Parathyroid adenoma (tissue), 2 donors: ENCODE data around the gene CAPN14.

Source experiments
- H2AFZ ChIP-seq: fragments of 300-600 bp; sonication (generic); one replicate; pipeline ENCODE4 v1.7.0; 2017; ENCODE audit warnings: antibody characterized with exemption, mild to moderate bottlenecking
- H3K27ac ChIP-seq: fragments of 300-600 bp; sonication (generic); one replicate; pipeline ENCODE4 v1.7.0; 2017
- H3K27me3 ChIP-seq: fragments of 300-600 bp; sonication (generic); one replicate; pipeline ENCODE4 v1.7.0; 2017; ENCODE audit warnings: low read length; ENCODE audit not compliant: control insufficient read depth, insufficient read depth
- H3K36me3 ChIP-seq: fragments of 300-600 bp; sonication (generic); one replicate; pipeline ENCODE4 v1.7.0; 2017; ENCODE audit warnings: low read length; ENCODE audit not compliant: control insufficient read depth, insufficient read depth
- H3K4me1 ChIP-seq: fragments of 300-600 bp; sonication (generic); one replicate; pipeline ENCODE4 v1.7.0; 2017; ENCODE audit warnings: control low read depth
- H3K4me2 ChIP-seq: fragments of 300-600 bp; sonication (generic); one replicate; pipeline ENCODE4 v1.7.0; 2017; ENCODE audit warnings: low read length
- H3K4me3 ChIP-seq: fragments of 300-600 bp; sonication (generic); one replicate; pipeline ENCODE4 v1.7.0; 2017; ENCODE audit warnings: low read depth, low read length
- H3K79me2 ChIP-seq: fragments of 300-600 bp; sonication (generic); one replicate; pipeline ENCODE4 v1.7.0; 2017; ENCODE audit warnings: control low read depth
- H3K9ac ChIP-seq: fragments of 300-600 bp; sonication (generic); one replicate; pipeline ENCODE4 v1.7.0; 2017; ENCODE audit warnings: mild to moderate bottlenecking
- H3K9me3 ChIP-seq: fragments of 300-600 bp; sonication (generic); one replicate; pipeline ENCODE4 v1.7.0; 2017; ENCODE audit warnings: low read length; ENCODE audit not compliant: control insufficient read depth
- TF ChIP-seq, protein P1 (sequence below): fragments of 300-600 bp; sonication (generic); IDR thresholded peaks from one replicate; pipeline ENCODE4 v1.7.0; 2017; ENCODE audit warnings: antibody characterized with exemption, mild to moderate bottlenecking
- donor health status: primary hyperparathyroidism.

Gene CAPN14

GRCh38 chr2:31221544-31221943 lies 4.2 kb upstream of the CAPN14 start:
- Histone ChIP-seq H3K4me2 (no peak overlapping the region), H3K4me1 (no peaks in the 10 kb centered on the region), H3K27ac (no peak overlapping the region), H3K27me3 (no peaks in the 10 kb centered on the region), H2AFZ (no peak overlapping the region), H3K4me3 (no peak overlapping the region), H3K9me3 (no peaks in the 10 kb centered on the region), H3K79me2 (no peaks in the 10 kb centered on the region), H3K9ac (no peak overlapping the region), H3K36me3 (no peaks in the 10 kb centered on the region)
- TF ChIP-seq, protein P1, sequence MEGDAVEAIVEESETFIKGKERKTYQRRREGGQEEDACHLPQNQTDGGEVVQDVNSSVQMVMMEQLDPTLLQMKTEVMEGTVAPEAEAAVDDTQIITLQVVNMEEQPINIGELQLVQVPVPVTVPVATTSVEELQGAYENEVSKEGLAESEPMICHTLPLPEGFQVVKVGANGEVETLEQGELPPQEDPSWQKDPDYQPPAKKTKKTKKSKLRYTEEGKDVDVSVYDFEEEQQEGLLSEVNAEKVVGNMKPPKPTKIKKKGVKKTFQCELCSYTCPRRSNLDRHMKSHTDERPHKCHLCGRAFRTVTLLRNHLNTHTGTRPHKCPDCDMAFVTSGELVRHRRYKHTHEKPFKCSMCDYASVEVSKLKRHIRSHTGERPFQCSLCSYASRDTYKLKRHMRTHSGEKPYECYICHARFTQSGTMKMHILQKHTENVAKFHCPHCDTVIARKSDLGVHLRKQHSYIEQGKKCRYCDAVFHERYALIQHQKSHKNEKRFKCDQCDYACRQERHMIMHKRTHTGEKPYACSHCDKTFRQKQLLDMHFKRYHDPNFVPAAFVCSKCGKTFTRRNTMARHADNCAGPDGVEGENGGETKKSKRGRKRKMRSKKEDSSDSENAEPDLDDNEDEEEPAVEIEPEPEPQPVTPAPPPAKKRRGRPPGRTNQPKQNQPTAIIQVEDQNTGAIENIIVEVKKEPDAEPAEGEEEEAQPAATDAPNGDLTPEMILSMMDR: no peak

DNA sequence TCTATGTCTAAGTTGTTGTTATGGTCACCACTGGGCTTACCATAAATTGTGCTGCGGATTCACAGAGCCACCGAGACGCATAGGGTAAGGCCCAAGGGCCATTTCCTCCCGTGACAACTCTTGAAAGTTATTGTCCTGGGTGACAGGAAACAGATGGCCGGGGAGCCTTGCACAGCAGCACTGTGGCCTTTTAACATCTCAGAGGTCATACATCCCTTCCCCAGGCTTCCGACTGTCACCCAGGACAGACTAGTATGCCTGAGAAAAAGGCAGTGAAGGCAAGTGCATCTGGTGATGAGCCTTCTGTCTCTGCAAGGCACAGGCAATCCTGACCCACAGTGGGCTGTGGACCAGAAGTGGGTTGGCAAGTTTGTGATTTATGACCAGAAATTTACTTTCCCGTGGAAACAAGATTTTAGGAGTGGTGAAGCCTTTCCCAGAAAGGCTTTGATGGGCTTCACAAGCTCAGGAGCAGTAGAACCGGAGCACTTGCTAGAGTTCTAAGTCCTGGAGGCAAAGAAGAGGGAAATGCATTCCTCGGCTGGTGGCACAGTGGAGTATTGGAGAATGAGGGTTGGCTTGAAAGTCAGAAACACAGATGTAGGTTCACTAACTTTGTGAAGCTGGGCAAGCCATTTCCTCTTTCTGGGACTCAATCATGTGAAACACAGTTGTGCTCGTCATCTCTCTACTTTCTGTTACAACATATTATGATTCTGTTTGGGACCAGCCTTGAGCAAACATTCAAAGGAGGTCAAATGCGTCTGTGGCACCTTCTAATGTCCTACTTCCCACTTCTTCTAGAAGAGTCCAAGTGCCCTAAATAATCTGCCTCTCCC lies 2.0 kb upstream of the CAPN14 start:
- Histone ChIP-seq H3K4me2 (no peak overlapping the region), H3K27me3 (no peaks in the 10 kb centered on the region), H3K79me2 (no peaks in the 10 kb centered on the region), H3K9me3 (no peaks in the 10 kb centered on the region), H3K36me3 (no peaks in the 10 kb centered on the region), H2AFZ (no peak overlapping the region), H3K27ac (no peak overlapping the region), H3K9ac (no peak overlapping the region), H3K4me1 (no peaks in the 10 kb centered on the region), H3K4me3 (no peak overlapping the region)
- TF ChIP-seq, protein P1: no peak

GRCh38 chr2:31216734-31217133 lies 581 bp downstream of the CAPN14 start:
- H3K9ac ChIP-seq: no peak overlapping the region
- no peak overlapping the region for H3K27ac ChIP-seq
- no peaks in the 10 kb centered on the region for H3K79me2 ChIP-seq
- no peaks in the 10 kb centered on the region for H3K36me3 ChIP-seq
- H3K4me2 ChIP-seq: no peak overlapping the region
- no peaks in the 10 kb centered on the region for H3K4me1 ChIP-seq
- no peak overlapping the region for H3K4me3 ChIP-seq
- H3K9me3 ChIP-seq: no peaks in the 10 kb centered on the region
- no peak overlapping the region for H2AFZ ChIP-seq
- TF ChIP-seq, protein P1: no peak
- no peaks in the 10 kb centered on the region for H3K27me3 ChIP-seq

- Histone ChIP-seq H3K4me3 (no peak overlapping the region), H3K36me3 (no peaks in the 10 kb centered on the region), H3K27me3 (no peaks in the 10 kb centered on the region), H3K4me2 (no peak overlapping the region), H3K9ac (no peak overlapping the region), H2AFZ (no peak overlapping the region), H3K79me2 (no peaks in the 10 kb centered on the region), H3K4me1 (no peaks in the 10 kb centered on the region), H3K27ac (no peak overlapping the region), H3K9me3 (no peaks in the 10 kb centered on the region)
- TF ChIP-seq, protein P1: no peak
Measured at GRCh38 chr2:31214444-31214915, 2.8 kb downstream of the CAPN14 start.
